Loucy (cell line): ENCODE results near the gene CRYBA2.

Source experiments
- CTCF ChIP-seq: fragments of 200-600 bp; sonication (generic); conservative IDR thresholded peaks from 2 replicates; pipeline ENCODE4 v1.5.1; 2014; ENCODE audit warnings: mild to moderate bottlenecking, antibody characterized with exemption, low read length
- EZH2phosphoT487 ChIP-seq: fragments of 200-600 bp; IDR thresholded peaks from 2 replicates; pipeline ENCODE4 v1.6.1; 2018; ENCODE audit warnings: antibody characterized with exemption, mild to moderate bottlenecking, moderate library complexity, borderline replicate concordance

DNA sequence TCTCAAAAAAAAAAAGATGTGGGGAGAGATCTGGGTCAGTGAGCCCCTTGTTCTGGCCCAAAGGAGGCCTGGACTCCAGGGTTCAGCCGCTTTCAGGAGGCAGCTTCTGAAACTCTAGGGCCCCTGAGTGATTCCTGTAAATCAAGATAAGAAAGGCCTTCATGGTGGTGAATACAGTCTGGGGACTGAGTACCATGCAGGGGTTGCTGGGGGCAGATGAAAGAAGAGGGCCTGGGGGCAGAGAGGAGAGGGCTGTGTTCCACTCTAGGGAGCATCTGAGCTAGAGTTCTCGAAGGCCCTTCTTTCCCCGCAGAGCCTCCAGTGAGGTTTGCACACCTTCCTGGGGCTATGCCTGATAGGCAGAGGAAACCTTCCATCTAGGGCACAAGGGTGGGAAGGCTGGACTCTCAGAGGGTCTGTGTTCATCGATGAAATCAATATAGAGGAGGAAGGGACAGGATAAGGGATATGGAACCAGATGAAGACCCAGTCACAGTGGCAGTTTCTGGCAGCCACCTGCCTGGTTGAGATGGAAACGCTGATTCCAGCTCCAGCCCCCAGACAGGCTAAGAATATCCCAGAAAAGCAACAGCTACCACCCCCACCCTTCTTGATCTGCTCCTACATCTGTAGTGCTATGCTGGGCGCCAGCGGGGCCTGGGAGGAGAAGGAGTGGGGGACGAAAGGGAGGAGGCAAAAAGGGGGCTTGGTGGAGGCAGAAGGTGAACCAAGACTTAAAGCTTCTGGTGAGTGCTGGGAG is 38.5 kb downstream of the CRYBA2 start:
- TF ChIP-seq CTCF (no peak), EZH2phosphoT487 (no peak)
